Liver (tissue), 2 donors: ENCODE measurements around the gene SLC25A33.

ENCODE experiments used
- TAF1 ChIP-seq: conservative IDR thresholded peaks from 2 replicates; pipeline ENCODE4 v1.6.1; 2016; ENCODE audit warnings: antibody characterized with exemption, mild to moderate bottlenecking
- ZBTB33 ChIP-seq: IDR thresholded peaks from 2 replicates; pipeline ENCODE4 v1.6.1; 2016; ENCODE audit warnings: antibody characterized with exemption
- donor health status: healthy.

GRCh38 chr1:9612162-9612845, 73.0 kb downstream of the SLC25A33 start:
- TF ChIP-seq TAF1 = no peak
- TF ChIP-seq ZBTB33 = no peak
